ENCODE results near the gene TGM5. TPM values are rescaled to one million over a fixed set of nuclear protein-coding genes. Genes with fewer than 3 reads are reported as not detected.
"Not testable (repeated sequence)": the region's sequence is repeated elsewhere in the genome, so short reads cannot be mapped to it uniquely, and the experiment has no call there.

The TGM5 gene
- total RNA-seq, 1 donor from 2014 or later, result not detected

- ATAC-seq (ENCODE audit: poor library complexity) (peak; percentile 33), DNase-seq (no peak)
- intact Hi-C loops (cut with DNase I), result no loop called here
Measured at GRCh38 chr15:43209059-43209824, 57.5 kb downstream of the TGM5 start.

DNA sequence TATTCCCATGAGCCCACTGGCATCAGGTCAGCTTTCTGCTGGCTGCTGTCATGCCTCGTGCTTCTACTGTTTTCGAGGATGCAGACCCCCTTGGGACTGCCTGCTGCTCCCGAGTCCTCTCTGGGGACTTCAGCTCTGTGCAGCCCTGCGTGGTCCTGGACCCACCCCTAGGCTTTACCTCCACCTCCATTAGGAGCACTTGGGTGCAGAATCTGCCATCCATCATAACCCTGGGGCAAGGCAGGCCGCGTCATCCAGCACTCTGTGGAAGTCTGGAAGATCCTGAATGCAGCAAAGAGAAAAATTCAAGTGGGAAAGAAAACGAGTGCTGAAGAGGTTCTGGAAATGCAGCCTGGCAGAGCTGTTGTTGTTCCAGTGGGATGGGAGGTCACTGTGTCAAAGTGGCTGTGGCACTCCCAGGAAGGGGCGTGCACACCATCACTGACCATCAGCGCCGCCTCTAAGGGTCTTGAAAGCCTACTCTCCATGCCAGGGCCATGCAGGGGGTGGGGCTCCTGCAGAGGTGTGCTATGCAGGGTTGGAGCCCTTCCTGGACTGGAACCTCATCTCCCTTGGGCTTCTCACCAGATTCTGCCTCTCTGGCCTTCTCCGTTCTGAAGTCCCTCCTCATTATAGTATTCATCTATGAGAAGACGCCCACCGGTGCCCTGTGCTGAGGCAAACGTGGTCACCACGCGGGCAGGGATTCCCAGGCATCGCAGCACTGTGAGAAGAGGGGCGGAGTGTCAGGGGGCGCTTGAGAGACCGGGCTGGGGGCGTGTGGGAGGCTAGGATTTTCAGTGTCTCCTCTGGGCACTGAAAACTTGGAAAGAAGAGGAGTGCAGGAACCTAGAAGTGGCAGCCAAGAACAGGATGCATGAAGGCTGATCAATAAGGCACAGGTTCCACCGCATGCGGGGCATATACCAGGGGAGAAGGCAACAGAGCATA is 58.4 kb downstream of the TGM5 start:
- ATAC-seq (ENCODE audit: poor library complexity) (no peak), DNase-seq (no peak)
- intact Hi-C loops (cut with DNase I), result no loop called here

DNA sequence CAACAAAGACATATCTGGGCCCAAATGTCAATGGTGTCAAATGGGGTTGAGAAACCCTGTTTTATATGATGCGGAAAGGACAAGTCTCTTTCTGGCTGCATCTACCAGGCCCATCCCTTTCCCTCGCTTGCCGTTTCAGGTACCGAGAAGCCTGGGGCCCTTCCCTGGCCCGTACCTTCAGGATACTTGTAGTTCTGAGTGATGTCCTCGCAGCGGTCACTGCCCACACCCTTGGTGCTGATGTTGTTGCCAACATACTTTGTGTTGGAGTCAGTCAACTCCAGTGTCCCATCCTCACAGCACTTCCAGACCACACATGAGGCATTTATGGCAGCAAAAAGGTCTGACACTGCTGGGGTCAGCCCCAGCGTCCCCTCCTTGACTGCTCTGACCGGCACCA is 59.7 kb downstream of the TGM5 start:
- intact Hi-C loops (cut with DNase I), result no loop called here
- DNase-seq, result no peak
- no peak for ATAC-seq (ENCODE audit: poor library complexity)

DNA sequence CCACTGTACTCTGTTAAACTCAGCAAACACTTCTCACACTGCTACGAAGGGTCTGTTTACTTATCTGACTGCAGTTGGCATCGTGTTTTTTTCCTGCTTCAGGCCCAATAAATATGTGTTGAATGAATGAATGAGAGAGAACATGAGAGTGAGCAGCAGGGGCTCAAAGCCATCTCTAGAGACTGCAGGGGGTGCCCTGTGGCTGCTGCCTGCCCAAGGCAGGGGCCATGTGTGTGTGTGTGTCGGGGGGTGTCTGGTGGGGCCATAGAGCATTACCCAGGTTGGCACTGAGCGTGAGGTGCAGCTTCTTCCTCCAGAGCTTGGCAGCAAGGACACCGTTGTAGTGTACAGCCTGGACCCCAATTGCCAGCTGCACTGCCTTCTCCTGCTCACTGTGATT is 60.7 kb downstream of the TGM5 start:
- intact Hi-C loops (cut with DNase I), result no loop called here
- no peak for ATAC-seq (ENCODE audit: poor library complexity)

GRCh38 chr15:43204016-43204901 is 62.5 kb downstream of the TGM5 start:
- intact Hi-C loops (cut with DNase I), result no loop called here
- DNase-seq, result peak; percentile 71
- peak; percentile 79 for ATAC-seq (ENCODE audit: poor library complexity)

More for the DNA sequence above, 60.7 kb downstream of the TGM5 start:
- DNase-seq, result no peak

- intact Hi-C loops (cut with DNase I), result no loop called here
- ATAC-seq (ENCODE audit: poor library complexity) (no peak), DNase-seq (no peak)
Measured at GRCh38 chr15:43199945-43200488, 66.7 kb downstream of the TGM5 start.

DNA sequence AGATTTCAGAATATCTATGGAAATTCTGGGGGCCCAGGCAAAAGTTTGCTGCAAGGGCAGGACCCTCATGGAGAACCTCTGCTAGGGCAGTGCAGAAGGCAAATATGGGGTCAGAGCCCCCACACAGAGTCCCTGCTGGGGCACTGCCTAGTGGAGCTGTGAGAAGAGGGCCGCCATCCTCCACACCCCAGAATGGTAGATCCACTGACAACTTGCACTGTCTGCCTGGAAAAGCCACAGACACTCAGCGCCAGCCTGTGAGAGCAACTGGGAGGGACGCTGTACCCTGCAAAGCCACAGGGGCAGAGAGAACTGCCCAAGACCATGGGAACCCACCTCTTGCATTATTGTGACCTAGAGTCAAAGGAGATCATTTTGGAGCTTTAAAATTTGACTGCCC is 67.7 kb downstream of the TGM5 start:
- DNase-seq (no peak), ATAC-seq (ENCODE audit: poor library complexity) (no peak)
- intact Hi-C loops (cut with DNase I), result no loop called here

DNA sequence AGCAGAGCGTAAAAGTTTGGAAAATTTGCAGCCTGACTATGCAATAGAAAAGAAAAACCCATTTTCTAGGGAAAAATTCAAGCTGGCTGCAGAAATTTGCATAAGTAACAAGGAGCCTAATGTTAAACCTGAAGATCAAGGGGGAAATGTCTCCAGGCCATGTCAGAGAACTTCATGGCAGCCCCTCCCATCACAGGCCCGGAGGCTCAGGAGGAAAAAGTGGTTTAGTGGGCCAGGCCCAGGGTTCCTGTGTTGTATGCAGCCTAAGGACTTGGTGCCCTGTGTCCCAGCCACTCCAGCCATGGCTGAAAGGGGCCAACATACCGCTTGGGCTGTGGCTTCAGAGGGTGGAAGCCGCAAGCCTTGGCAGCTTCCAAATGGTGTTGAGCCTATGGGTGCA is 68.2 kb downstream of the TGM5 start:
- ATAC-seq (ENCODE audit: poor library complexity); DNase-seq; intact Hi-C loops (cut with DNase I): not testable (repeated sequence)

GRCh38 chr15:43197773-43198172 is 69.0 kb downstream of the TGM5 start:
- DNase-seq, result not testable (repeated sequence)

DNA sequence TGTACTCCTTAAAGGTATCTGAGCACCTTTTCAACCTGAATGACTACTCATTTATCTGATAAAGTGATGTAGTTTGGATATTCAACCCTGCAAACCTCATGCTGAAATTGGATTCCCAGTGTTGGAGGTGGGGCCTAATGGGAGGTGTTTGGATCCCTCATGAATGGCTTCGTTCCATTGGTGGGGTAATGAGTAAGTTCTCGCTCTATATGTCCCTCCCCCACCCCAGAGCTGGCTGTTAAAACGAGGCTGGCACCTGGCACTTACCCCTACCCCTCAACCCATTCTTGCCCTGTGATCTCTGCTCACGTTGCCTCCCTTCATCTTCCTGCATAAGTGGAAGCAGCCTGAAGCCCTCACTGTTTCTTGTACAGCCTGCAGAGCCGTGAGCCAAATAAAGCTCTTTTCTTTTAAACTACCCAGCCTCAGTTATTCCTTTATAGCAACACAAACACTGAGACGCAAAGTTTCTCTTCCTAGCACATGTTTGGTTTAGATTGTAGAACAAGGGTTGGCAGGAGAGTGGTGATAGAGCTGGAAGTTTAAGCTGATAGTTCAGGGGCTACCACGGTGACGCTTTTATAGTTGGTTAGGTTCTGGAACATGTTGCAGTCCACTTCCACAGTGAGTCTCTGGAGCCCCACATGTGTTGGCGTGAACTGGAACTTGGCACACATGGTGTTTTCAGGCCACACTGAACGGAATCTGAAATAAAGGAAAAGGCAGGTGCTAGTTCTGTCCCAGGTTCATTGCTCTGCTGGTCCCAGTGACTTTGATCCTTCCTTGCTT is 69.8 kb downstream of the TGM5 start:
- DNase-seq (no peak), ATAC-seq (ENCODE audit: poor library complexity) (peak; percentile 69)
- intact Hi-C loops (cut with DNase I), result no loop called here

More at GRCh38 chr15:43197773-43198172, 69.0 kb downstream of the TGM5 start:
- ATAC-seq (ENCODE audit: poor library complexity); intact Hi-C loops (cut with DNase I): not testable (repeated sequence)

GRCh38 chr15:43194795-43195194 is 71.9 kb downstream of the TGM5 start:
- peak; percentile 34 for ATAC-seq (ENCODE audit: poor library complexity)
- intact Hi-C loops (cut with DNase I), result no loop called here
- DNase-seq, result no peak

- ATAC-seq (ENCODE audit: poor library complexity), result no peak
- intact Hi-C loops (cut with DNase I), result no loop called here
Measured at GRCh38 chr15:43193710-43194109, 73.0 kb downstream of the TGM5 start.

GRCh38 chr15:43190178-43190577 is 76.5 kb downstream of the TGM5 start:
- ATAC-seq (ENCODE audit: poor library complexity) (peak; percentile 70), DNase-seq (peak; percentile 88)
- intact Hi-C loops (cut with DNase I), result no loop called here

More at GRCh38 chr15:43193710-43194109, 73.0 kb downstream of the TGM5 start:
- no peak for DNase-seq

DNA sequence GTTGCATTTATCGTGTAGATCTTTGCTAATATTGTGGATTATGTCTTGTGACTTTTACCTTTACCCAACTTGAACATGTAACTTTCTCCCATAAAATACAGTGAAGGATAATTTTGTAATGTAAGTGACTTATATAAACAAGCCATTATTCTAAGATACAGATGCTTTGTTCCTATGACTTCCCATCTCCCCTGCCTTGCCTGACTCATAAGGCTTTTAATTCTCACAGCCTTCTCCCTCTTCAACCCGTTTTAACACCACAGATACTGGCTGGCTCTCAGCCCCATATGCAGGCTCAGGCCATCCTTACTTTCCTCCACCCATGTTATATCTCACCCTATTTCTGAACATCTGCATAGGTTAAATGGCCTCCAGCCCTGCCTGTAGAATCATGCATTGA is 77.4 kb downstream of the TGM5 start:
- ATAC-seq (ENCODE audit: poor library complexity) (no peak), DNase-seq (no peak)
- intact Hi-C loops (cut with DNase I), result no loop called here

DNA sequence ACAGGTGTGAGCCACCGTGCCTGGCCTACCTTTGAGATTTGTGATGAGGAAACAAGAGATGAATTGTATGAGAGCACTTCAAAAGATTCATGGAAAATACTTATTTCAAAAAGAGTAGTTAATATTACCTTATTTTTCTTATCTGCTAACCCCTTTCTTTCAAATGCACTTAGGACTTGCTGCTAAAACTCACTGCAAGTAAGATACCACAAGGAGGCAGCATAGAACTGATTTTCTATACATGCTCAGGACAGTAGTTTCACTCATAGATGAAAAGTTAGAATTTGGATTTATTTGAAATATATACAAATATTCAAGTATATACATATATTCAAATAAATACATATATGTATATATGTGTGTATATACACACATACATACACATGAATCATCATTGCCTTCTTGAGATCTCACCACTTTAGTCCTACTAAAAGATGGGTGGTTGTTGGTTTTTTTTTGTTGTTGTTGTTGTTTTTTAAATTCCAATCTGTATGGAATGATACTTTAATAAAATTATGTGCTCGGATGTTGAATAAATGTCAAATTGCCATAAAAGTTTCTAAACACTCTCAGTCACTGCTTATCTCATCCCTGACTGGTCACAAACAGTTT is 79.1 kb downstream of the TGM5 start:
- DNase-seq (no peak), ATAC-seq (ENCODE audit: poor library complexity) (no peak)
- intact Hi-C loops (cut with DNase I), result no loop called here

- DNase-seq (no peak), ATAC-seq (ENCODE audit: poor library complexity) (peak; percentile 12)
- intact Hi-C loops (cut with DNase I), result no loop called here
Measured at GRCh38 chr15:43186003-43186353, 80.8 kb downstream of the TGM5 start.

Measured in Right ventricle myocardium superior (tissue), 1 donor.